NCI-H524 (cell line): ENCODE measurements around the gene GNL3L.
"Not testable (repeated sequence)": the region's sequence is repeated elsewhere in the genome, so short reads cannot be mapped to it uniquely, and the experiment has no call there.

Experiments
- DNase-seq, 2 experiments: peaks; one replicate each; lab custom pipeline; 2025; lab: John Stamatoyannopoulos, UW

The GNL3L gene

GRCh38 chrX:54529552-54530356 is at the start of gene GNL3L:
GNL3L (plus strand) TSS chrX:54530219; CDS start chrX:54532567, 2,348 bp downstream.
- DNase-seq = peak; percentile 89 to 93

GRCh38 chrX:54482839-54483593 is 47.0 kb upstream of the GNL3L start:
- DNase-seq = no peak

GRCh38 chrX:54483946-54484345 is 46.1 kb upstream of the GNL3L start:
- DNase-seq = no peak

DNA sequence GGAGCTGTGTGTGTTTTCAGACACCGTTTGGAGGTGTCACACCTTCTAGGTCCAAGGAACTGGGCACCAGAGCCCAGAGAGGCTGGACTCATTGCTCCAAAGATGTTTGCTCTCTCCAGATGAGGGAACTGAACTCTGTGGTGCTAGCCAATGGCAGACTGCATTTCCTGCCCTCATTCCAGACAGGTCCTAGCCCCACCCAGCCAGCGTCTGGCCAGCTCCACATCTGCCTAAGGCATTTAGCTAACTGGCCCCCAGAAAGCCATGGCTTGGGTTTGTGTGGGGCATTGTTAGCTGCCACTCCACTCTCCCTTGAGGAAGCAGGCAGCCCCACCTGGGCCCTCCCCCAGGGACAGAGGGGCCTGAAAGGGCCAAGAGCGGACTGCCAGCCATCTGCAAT is 45.4 kb upstream of the GNL3L start:
- no peak for DNase-seq

DNA sequence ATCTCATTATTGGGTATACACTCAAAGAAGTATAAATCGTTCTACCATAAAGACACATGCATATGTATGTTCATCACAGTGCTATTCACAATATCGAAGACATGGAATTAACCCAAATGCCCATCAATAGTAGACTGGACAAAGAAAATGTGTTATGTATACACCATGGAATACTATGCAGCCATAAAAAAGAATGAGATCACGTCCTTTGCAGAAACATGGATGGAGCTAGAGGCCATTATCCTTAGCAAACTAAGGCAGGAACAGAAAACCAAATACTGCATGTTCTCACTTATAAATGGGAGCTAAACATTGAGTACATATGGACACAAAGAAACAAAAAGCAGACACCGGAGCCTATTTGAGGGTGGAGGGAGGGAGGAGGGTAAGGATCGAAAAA is 40.2 kb upstream of the GNL3L start:
- DNase-seq = not testable (repeated sequence)

GRCh38 chrX:54492340-54492739 is 37.7 kb upstream of the GNL3L start:
- DNase-seq = no peak

DNA sequence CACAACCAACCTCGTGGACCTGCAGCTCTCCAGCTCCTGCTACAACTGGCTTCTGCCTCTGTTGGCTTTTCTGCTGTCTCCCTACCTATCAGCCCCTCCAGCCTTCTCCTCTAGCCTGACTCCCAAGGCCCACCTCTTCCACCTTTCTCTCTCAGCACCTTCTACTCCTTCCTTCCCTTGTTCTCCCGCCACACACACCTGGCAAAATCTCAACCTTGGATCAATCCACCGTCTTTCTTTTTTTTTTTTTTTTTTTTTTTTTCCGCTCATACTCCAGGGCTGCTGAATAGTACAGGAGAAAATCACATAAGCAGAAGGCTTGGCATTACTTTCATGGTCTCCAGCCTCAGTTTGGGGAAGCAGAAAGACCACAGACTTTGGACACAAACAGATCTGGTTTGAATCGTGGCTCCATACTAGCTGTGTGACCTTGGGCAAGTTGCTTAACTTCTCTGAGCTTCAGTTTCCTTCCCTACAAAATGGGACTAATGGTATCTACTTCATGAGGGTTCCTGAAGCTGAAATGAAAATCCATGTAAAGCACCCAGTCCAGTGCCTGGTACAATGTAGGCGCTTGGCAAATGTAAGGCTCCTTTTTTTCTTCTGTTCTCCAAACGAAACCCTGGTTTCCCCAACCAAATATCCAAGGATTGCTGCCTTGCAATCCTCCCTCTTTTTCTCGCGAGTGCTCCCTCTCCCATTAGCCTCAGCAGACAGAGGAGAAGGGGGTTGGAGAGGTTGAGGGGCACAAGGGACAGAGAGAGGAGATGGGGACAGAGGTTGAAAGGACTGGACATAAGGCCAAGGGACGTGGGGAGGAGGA is 35.6 kb upstream of the GNL3L start:
- DNase-seq = no peak

DNA sequence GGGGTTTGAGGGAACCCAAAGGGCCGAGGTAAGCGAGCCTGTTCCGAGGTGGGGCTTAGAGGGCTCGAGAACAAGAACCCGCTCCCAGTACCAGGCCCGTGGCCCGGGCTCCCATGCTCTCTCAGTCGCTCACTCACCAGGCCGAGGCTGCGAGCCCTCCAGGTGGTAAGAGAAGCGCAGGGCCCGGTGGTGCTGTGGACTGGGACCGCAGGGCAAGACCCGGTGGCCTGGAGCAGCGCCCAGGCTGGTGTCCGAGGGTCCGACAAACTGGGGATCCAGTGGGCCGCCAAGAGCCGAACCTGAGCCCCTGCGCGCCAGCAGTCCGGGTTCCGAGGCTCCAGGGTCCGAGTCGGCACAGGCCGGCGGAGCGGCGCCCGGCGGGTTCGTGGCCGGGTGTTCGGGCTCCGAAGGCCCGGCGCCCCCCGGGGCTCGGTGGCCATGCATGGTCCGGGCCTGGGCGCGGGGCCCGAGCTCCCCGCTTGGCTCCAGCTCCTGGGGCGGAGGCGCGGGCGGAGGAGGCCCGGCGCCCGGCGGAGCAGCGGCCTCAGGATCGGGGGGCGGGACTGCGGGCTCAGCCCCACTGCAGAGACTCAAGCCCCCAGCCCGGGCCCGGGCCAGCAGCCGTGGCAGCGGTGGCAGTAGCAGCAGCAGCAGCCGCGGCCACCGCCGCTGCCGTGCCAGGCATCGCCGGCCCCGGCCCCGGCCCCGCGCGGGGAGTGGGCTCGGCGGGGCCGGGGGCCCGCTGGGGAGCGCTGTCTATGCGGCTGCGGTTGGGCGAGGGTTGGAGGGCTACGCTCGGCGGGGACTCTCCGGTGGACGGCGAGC is 34.8 kb upstream of the GNL3L start:
- DNase-seq = peak in 1 of 2 experiments; percentile 25

DNA sequence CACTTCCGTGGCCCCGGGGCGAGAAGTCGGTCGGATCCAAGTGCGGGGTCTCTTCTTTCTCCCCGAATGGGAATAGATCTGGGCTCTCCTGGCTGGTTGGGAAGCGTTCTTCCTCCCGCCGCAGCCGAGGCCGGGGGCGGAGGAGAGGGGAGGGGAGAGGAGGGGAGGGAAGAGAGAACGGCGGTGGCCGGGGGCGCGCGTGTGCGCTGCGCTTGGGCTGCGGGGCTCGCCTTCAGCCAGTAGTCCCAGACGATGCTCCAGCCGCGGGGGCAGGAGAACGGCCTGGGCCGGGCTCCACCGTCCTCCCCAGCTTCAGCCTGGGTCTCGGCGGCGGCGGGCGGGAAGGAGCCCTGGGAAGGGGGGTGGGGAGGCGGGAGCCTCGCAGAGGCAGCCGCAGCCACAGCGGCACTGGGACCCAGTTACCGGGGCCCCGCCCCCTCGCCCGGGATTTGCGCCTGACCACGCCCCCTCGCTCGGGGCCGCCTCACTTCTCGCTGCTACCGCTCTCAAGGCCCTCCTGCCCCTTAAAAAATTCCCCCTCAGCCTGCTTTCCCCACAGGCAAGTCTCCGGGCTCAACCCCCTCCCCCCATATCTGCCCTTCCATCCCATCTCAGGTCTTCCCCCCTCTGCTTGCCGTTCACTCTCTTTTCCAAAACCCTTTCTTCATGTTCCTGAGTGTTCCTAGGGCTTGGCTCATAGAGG is 34.1 kb upstream of the GNL3L start, which contains the start of gene FGD1:
TSS of gene FGD1 (minus strand) at position 421 of the 703 bp plus-strand sequence. CDS start 802 bp downstream, outside the sequence.
- peak; percentile 36 to 71 for DNase-seq

- no peak for DNase-seq
Measured at GRCh38 chrX:54496517-54496852, 33.5 kb upstream of the GNL3L start.

- no peak for DNase-seq
Measured at GRCh38 chrX:54496936-54497335, 33.1 kb upstream of the GNL3L start.

- no peak for DNase-seq
Measured at GRCh38 chrX:54509400-54509799, 20.6 kb upstream of the GNL3L start.

DNA sequence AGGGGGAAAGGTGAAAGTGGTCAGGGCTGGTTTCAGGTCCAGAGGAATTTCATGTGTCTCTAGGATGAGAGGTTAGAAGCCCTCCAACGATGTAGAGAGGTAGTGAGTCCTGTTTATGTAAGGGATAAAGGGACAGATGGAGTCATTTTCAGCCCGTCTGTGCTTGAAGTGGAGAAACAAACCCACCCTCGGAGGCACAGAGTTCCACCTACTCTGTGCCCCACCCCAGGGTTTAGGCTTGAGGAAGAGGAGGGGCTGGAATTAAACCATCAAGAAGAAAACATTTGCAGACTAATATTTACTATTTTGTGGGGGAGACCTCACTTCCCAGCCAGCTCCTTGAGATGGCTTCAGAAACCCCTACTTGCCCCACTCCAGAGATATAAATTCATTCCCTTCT is 868 bp upstream of the GNL3L start:
- DNase-seq = peak; percentile 86 to 88

DNA sequence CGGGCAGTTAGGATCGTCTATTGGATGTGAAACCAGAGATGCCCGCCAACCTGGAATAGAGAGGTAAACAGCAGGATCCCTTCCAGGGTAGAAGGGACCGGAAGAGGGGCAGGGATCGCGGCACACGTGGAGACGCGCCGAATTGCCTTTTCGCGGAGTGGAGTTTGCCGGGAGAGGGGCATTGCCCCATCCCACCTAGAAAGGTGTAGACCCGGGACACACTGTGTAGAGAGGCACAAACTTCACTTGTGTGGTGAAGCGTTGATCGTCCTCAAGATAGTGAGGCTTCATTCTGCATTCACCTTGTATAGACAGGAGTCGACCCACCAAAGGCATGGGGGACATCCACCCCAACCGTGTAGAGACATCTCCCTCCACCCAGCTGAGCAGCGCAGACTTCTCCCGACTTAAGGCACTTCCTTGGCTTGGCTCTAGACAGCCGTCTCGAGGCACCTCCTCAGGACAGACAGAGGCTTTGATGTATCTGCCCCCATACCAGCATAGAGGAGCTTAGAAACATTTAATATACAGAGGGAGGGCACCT is 410 bp downstream of the GNL3L start:
- DNase-seq = no peak

GRCh38 chrX:54534271-54534670 is 4.3 kb downstream of the GNL3L start:
- DNase-seq = no peak

GRCh38 chrX:54540289-54540688 is 10.3 kb downstream of the GNL3L start:
- DNase-seq = no peak

DNA sequence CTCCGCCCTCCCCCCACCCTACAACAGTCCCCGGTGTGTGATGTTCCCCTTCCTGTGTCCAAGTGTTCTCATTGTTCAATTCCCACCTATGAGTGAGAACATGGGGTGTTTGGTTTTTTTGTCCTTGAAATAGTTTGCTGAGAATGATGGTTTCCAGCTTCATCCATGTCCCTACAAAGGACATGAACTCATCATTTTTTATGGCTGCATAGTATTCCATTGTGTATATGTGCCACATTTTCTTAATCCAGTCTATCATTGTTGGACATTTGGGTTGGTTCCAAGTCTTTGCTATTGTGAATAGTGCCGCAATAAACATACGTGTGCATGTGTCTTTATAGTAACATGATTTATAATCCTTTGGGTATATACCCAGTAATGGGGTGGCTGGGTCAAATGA is 12.2 kb downstream of the GNL3L start:
- DNase-seq = not testable (repeated sequence)

DNA sequence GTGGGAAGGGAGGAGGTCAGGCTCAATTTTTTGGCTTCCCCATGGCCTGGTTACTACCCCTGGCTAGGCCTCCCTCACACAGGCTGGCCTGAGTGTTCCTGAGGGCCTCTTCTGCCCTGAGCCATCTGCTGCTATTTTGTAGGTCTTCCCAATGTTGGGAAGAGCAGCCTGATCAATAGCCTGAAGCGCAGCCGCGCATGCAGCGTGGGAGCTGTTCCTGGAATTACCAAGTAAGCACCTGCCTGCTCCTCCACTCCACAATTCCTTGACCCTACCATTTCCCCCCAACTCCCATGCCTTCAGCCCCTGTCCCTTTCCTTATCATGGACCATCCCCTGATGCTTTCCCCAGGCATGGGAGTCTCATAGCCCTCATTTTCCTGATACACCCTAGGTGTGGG is 20.8 kb downstream of the GNL3L start:
- no peak for DNase-seq

GRCh38 chrX:54551801-54552200 is 21.8 kb downstream of the GNL3L start:
- DNase-seq = no peak

DNA sequence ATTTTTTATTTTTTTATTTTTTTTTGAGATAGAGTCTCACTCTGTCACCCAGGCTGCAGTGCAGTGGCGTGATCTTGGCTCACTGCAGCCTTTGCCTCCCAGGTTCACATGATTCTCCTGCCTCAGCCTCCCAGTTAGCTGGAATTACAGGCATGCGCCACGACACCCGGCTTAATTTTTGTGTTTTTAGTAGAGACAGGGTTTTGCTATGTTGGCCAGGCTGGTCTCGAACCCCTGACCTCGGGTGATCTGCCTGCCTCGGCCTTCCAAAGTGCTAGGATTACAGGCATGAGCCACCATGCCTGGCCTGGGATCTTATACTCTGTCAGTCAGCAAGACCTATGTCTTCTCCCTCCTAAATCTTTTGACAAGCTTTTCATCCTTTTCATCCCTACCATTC is 25.0 kb downstream of the GNL3L start:
- DNase-seq = not testable (repeated sequence)

- DNase-seq = no peak
Measured at GRCh38 chrX:54560411-54560810, 30.4 kb downstream of the GNL3L start.
